VCaP (cell line): ENCODE results near the gene U2SURP.

Source experiments
- H3K27ac ChIP-seq: fragments of 450-650 bp; 2 replicates; pipeline ENCODE4 v1.5.1; 2017
- CTCF ChIP-seq: fragments of 450-650 bp; conservative IDR thresholded peaks from 2 replicates; pipeline ENCODE4 v1.5.1; 2017; ENCODE audit warnings: mild to moderate bottlenecking, moderate library complexity

U2SURP gene

DNA sequence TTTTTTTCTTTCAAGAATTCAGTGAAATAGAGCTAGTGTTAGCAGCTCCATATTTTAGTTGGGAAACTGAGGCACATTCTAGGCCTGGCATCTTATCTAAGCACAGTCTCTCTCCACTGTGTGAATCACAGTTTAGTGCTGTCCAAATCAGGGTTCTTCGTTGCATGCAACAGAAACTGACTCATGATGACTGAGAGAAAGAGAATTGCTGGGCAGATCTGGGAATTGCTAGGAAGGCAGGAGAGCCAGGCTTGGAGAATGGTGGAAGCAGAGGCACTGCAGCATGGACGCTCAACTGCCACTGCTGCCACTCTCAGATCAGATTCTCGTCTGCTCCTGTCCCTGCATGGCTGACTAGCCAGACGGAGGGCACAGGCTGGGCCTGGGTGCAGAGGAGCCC lies 77.5 kb downstream of the U2SURP start:
- no peak overlapping the region for H3K27ac ChIP-seq
- no peak for TF ChIP-seq CTCF

DNA sequence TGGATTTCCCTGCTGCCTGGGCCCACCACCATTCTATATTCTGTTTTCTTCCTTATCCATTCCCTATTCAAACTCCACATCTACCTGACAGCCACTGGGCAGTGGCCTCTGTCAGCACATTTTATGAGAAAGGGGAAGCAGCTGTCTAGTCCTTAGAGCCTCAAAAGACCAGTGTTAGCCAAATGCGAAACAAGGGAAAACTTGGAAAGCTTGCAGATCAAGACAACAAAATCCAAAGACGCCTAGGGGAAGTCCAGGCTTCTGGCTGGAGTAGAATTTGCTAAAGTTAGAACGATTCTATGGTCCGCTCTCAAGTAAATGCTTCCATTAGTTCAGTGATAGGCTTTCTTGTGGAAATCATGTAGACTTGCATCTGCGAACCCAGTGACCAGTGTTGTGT lies 78.8 kb downstream of the U2SURP start:
- no peak overlapping the region for H3K27ac ChIP-seq
- no peak for TF ChIP-seq CTCF

- TF ChIP-seq CTCF = no peak
- H3K27ac ChIP-seq = no peak overlapping the region
Measured at GRCh38 chr3:143081365-143081764, 80.0 kb downstream of the U2SURP start.

- no peak overlapping the region for H3K27ac ChIP-seq
- no peak for TF ChIP-seq CTCF
Measured at GRCh38 chr3:143081844-143082778, 80.7 kb downstream of the U2SURP start.

DNA sequence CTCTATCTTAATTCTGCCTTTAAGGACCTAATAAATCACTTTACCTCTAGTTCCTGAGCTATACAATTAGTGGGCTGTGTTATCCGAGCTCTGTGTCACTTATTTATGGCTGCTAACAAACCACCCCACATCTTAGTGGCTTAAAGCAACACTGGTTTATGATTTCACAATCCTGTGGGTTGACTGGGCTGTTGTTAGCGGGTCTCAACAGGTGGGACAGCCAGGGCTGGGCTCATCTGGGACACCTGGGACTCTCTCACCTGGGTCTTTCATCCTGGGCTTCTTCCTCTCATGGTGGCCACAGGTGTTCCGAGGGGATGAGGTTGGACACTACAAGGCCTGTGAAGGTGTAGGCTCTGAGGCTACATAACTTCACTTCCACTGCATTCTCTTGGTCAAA lies 82.4 kb downstream of the U2SURP start:
- TF ChIP-seq CTCF = no peak

GRCh38 chr3:143084856-143085731 lies 83.7 kb downstream of the U2SURP start:
- TF ChIP-seq CTCF = no peak
- H3K27ac ChIP-seq = no peak overlapping the region

More for the DNA sequence above, 82.4 kb downstream of the U2SURP start:
- no peak overlapping the region for H3K27ac ChIP-seq

DNA sequence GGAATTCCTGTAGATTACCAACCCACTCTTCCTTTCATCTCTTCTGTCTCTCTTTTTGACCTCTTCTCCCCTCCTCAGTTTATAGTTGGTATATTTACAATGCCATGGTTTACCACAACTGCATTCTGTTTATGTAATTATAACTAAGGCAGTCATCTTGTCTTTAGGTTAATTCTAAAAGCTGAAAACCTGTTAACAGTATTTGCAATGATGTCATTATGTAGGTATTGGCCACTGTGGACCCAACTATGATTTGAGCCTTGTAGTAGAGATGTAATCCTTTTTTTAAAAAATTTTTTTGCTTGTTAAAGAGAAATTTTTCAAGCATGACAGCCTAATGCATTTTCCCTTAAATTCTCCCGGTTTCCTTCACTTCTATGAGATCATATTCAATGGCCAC lies 87.5 kb downstream of the U2SURP start:
- TF ChIP-seq CTCF = no peak
- no peak overlapping the region for H3K27ac ChIP-seq
